Peyer's patch (tissue), 4 donors: Measurements from ENCODE around the gene TMEM200B. TPM values are rescaled to one million over a fixed set of nuclear protein-coding genes. Genes with fewer than 3 reads are reported as not detected.

Source experiments
- DNase-seq, 3 donors: peaks; one replicate each; pipeline ENCODE4 v3.0.0-alpha.2; 2017 to 2019
- H3K27ac ChIP-seq, 4 donors: fragments of 200-600 bp; sonication (generic); one replicate each; pipeline ENCODE4 v1.5.1; 2016 to 2019
- H3K27me3 ChIP-seq, 2 donors: fragments of 200-600 bp; sonication (generic); one replicate each; pipeline ENCODE4 v1.5.1; 2019
- H3K36me3 ChIP-seq, 3 donors: fragments of 200-600 bp; sonication (generic); one replicate each; pipeline ENCODE4 v1.5.1; 2016 to 2019
- H3K4me1 ChIP-seq, 4 donors: fragments of 200-600 bp; sonication (generic); one replicate each; pipeline ENCODE4 v1.5.1; 2016 to 2019
- H3K4me3 ChIP-seq, 4 donors: fragments of 200-600 bp; sonication (generic); 1 replicate in 3 of 4; 2 replicates in 1 of 4; pipeline ENCODE4 v1.5.1; 2016 to 2019; ENCODE audit warnings: mild to moderate bottlenecking in 1 of 4
- H3K9me3 ChIP-seq, 4 donors: fragments of 200-600 bp; sonication (generic); one replicate each; pipeline ENCODE4 v1.5.1; 2016 to 2019; ENCODE audit warnings: mild to moderate bottlenecking in 1 of 4
- CTCF ChIP-seq, 6 experiments: fragments of 450-650 bp in 4 of 6; fragments of 200-600 bp in 2 of 6; sonication (generic) in 1 of 6; IDR thresholded peaks; one replicate each; pipeline ENCODE4 v1.5.1; 2017 to 2019; ENCODE audit warnings: antibody characterized with exemption in 6 of 6, mild to moderate bottlenecking in 3 of 6, moderate library complexity in 1 of 6
- POLR2A ChIP-seq, 2 donors: fragments of 450-650 bp; IDR thresholded peaks; one replicate each; pipeline ENCODE4 v1.5.1; 2017; ENCODE audit warnings: antibody characterized with exemption in 2 of 2, mild to moderate bottlenecking in 2 of 2, moderate library complexity in 2 of 2
- total RNA-seq, 4 donors: library from RNA; depleted of rRNA; stranded (reverse); fragments of >200 nt; gene quantifications; one replicate each; pipeline ENCODE4 v1.1.0, GENCODE V29; 2016

TMEM200B gene
- total RNA-seq, 4 donors from 2014 or later = 2.0 to 2.8 (median 2.3) TPM

DNA sequence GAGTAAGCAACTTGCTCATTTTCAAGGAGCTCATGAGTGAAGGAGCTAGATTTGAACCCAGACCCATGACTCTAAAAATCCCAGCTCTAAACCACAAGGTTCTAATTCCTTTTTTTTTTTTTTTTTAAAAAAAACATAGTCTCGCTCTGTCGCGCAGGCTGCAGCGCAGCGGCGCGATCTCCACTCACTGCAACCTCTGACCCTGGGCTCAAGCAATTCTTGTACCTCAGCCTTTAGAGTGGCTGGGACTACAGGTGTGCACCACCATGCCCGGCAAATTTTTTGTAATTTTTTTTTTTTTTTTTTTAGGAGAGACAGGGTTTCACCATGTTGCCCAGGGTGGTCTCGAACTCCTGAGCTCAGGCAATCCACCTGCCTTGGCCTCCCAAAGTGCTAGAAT lies 44.2 kb upstream of the TMEM200B start:
- DNase-seq = no peak
- Histone ChIP-seq H3K4me3 (no peak overlapping the region), H3K4me1 (peaks cover 0 to 61% (median 8%) of the 10 kb centered on the region in 4 donors)

DNA sequence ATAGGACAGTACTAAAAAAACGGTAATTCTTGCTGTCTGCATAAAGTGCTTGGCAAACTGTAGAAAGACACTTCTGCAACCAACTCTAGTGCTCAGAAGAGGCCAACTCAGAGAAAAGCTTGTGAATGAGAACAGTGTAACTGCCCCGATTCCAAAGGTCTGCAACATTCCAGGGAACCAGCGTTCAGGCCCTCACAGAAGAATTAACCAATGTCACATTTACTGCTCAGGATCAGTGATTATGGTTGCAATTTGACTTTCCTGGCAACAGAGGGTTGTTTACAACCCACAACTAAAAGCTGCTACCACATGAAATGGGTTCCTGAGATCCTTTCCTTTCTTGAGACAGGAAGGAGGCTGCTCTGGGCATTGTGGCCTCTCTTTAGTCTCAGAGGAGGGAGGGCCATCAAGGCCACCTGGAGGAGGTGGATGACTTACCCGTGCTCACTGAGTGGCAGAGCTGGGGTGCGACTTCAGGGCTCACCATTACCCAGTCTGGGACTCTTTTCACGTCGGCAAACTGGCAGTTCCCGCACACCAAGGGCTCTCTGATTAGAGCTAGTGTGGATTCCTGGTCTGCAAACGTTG lies 42.7 kb upstream of the TMEM200B start:
- peak overlapping the region in 2 of 4 donors; percentile 46 to 59 for H3K27ac ChIP-seq
- peaks cover 0 to 45% (median 0%) of the 10 kb centered on the region in 3 donors for H3K36me3 ChIP-seq
- no peak overlapping the region for H3K4me3 ChIP-seq
- DNase-seq = peak in 1 of 3 donors; percentile 68
- no peaks in the 10 kb centered on the region for H3K9me3 ChIP-seq
- no peak for TF ChIP-seq CTCF (IDR thresholded peaks at IDR 0.05)
- TF ChIP-seq POLR2A (IDR thresholded peaks at IDR 0.05) = no peak
- peaks cover 0 to 73% (median 8%) of the 10 kb centered on the region in 4 donors for H3K4me1 ChIP-seq
- H3K27me3 ChIP-seq = no peaks in the 10 kb centered on the region

More for the DNA sequence above, 44.2 kb upstream of the TMEM200B start:
- Histone ChIP-seq H3K27me3 (no peaks in the 10 kb centered on the region), H3K36me3 (peaks cover 0 to 38% (median 0%) of the 10 kb centered on the region in 3 donors), H3K9me3 (no peaks in the 10 kb centered on the region), H3K27ac (no peak overlapping the region)
- TF ChIP-seq CTCF (IDR thresholded peaks at IDR 0.05) = no peak
- TF ChIP-seq POLR2A (IDR thresholded peaks at IDR 0.05) = no peak

- no peak for DNase-seq
- no peak for TF ChIP-seq POLR2A (IDR thresholded peaks at IDR 0.05)
- TF ChIP-seq CTCF (IDR thresholded peaks at IDR 0.05) = no peak
- Histone ChIP-seq H3K27ac (no peak overlapping the region), H3K27me3 (no peaks in the 10 kb centered on the region), H3K9me3 (no peaks in the 10 kb centered on the region), H3K4me1 (peaks cover 0 to 57% (median 3%) of the 10 kb centered on the region in 4 donors), H3K4me3 (no peak overlapping the region), H3K36me3 (peaks cover 0 to 55% (median 0%) of the 10 kb centered on the region in 3 donors)
These were observed 40.9 kb upstream of the TMEM200B start for GRCh38 chr1:29164588-29164987.

- Histone ChIP-seq H3K36me3 (peaks cover 0 to 75% (median 0%) of the 10 kb centered on the region in 3 donors), H3K27ac (no peak overlapping the region), H3K27me3 (no peaks in the 10 kb centered on the region), H3K4me1 (peaks cover 0 to 43% (median 3%) of the 10 kb centered on the region in 4 donors), H3K4me3 (no peak overlapping the region), H3K9me3 (no peaks in the 10 kb centered on the region)
- DNase-seq = no peak
- TF ChIP-seq CTCF (IDR thresholded peaks at IDR 0.05) (no peak), POLR2A (IDR thresholded peaks at IDR 0.05) (no peak)
These were observed 38.9 kb upstream of the TMEM200B start for GRCh38 chr1:29162476-29163138.

DNA sequence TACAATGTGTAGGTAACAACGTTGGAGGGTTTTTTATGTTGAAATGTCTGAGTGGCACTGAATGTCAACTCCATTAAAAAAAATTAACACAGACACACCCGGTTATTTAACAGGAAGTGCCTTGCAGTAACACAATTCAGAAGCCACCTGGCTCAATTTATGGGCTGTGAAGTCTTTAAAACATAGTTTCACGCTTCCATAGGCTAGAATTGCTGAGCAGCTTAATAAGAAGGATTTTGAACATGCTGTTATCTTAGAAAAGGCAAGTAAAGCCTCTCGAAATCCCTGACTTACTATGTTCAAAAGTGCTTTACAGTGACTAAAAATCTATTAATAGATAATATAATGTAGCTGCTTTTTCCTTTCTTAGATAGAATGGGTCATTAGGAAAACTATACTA lies 38.3 kb upstream of the TMEM200B start:
- TF ChIP-seq POLR2A (IDR thresholded peaks at IDR 0.05) = no peak
- no peak for TF ChIP-seq CTCF (IDR thresholded peaks at IDR 0.05)
- H3K4me1 ChIP-seq = peaks cover 0 to 43% (median 3%) of the 10 kb centered on the region in 4 donors
- no peak overlapping the region for H3K4me3 ChIP-seq
- no peak for DNase-seq
- H3K9me3 ChIP-seq = no peaks in the 10 kb centered on the region
- no peak overlapping the region for H3K27ac ChIP-seq
- H3K36me3 ChIP-seq = peaks cover 0 to 76% (median 0%) of the 10 kb centered on the region in 3 donors
- no peaks in the 10 kb centered on the region for H3K27me3 ChIP-seq
